Measurements from ENCODE around the gene SYNGR2. TPM values are rescaled to one million over a fixed set of nuclear protein-coding genes. Genes with fewer than 3 reads are reported as not detected.

The SYNGR2 gene
- total and polyA plus RNA-seq, 9 of the 15 experiments (the other 6 are each of a cell fraction or from before 2014, with no cell fraction given), result 1.4 to 173 (median 87.8) TPM

DNA sequence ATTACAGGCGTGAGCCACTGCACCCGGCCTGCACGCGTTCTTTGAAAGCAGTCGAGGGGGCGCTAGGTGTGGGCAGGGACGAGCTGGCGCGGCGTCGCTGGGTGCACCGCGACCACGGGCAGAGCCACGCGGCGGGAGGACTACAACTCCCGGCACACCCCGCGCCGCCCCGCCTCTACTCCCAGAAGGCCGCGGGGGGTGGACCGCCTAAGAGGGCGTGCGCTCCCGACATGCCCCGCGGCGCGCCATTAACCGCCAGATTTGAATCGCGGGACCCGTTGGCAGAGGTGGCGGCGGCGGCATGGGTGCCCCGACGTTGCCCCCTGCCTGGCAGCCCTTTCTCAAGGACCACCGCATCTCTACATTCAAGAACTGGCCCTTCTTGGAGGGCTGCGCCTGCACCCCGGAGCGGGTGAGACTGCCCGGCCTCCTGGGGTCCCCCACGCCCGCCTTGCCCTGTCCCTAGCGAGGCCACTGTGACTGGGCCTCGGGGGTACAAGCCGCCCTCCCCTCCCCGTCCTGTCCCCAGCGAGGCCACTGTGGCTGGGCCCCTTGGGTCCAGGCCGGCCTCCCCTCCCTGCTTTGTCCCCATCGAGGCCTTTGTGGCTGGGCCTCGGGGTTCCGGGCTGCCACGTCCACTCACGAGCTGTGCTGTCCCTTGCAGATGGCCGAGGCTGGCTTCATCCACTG, 45.8 kb downstream of the SYNGR2 start, which contains the start of gene BIRC5 (continued):
- no peak for TF ChIP-seq MTF1 (CRISPR knock-in tag; IDR thresholded peaks at IDR 0.05; ENCODE audit: borderline replicate concordance)
- peak; percentile 72; the same call in 1 of the 2 replicates for TF ChIP-seq ZNF584 (CRISPR knock-in tag; IDR thresholded peaks at IDR 0.05; ENCODE audit: low read depth)
- no peak for TF ChIP-seq POLR2AphosphoS2 (IDR thresholded peaks at IDR 0.05; ENCODE audit: low read length)
- TF ChIP-seq ARID3B (CRISPR knock-in tag; IDR thresholded peaks at IDR 0.05; ENCODE audit: borderline replicate concordance), result no peak
- no peak for TF ChIP-seq RBM25 (IDR thresholded peaks at IDR 0.05; ENCODE audit: low read depth, low read length, severe bottlenecking)
- TF ChIP-seq DDX20 (tag; IDR thresholded peaks at IDR 0.05; ENCODE audit: low read depth), result no peak
- TF ChIP-seq ERF (CRISPR knock-in tag; IDR thresholded peaks at IDR 0.05), result no peak
- TF ChIP-seq ZNF79 (CRISPR knock-in tag; IDR thresholded peaks at IDR 0.05; ENCODE audit: low read depth), result no peak
- peak; percentile 79 for TF ChIP-seq TBP (optimal IDR thresholded peaks at IDR 0.05; ENCODE audit: low read depth, low read length)
- TF ChIP-seq, protein P1, sequence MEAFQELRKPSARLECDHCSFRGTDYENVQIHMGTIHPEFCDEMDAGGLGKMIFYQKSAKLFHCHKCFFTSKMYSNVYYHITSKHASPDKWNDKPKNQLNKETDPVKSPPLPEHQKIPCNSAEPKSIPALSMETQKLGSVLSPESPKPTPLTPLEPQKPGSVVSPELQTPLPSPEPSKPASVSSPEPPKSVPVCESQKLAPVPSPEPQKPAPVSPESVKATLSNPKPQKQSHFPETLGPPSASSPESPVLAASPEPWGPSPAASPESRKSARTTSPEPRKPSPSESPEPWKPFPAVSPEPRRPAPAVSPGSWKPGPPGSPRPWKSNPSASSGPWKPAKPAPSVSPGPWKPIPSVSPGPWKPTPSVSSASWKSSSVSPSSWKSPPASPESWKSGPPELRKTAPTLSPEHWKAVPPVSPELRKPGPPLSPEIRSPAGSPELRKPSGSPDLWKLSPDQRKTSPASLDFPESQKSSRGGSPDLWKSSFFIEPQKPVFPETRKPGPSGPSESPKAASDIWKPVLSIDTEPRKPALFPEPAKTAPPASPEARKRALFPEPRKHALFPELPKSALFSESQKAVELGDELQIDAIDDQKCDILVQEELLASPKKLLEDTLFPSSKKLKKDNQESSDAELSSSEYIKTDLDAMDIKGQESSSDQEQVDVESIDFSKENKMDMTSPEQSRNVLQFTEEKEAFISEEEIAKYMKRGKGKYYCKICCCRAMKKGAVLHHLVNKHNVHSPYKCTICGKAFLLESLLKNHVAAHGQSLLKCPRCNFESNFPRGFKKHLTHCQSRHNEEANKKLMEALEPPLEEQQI (IDR thresholded peaks at IDR 0.05), result no peak
- TF ChIP-seq ZNF695 (CRISPR knock-in tag; IDR thresholded peaks at IDR 0.05), result no peak
- no peak for TF ChIP-seq NR4A1 (CRISPR knock-in tag; IDR thresholded peaks at IDR 0.05)
- TF ChIP-seq NR4A1 (tag; IDR thresholded peaks at IDR 0.05), result 0 out of 2 replicates have a peak, but pooled peaks have one; percentile 41
- no peak for TF ChIP-seq ZNF282 (CRISPR knock-in tag; IDR thresholded peaks at IDR 0.05)
- 0 out of 2 replicates have a peak, but pooled peaks have one; percentile 86 for TF ChIP-seq NR1H2 (CRISPR knock-in tag; IDR thresholded peaks at IDR 0.05)
- no peak for TF ChIP-seq BACH1 (tag; IDR thresholded peaks at IDR 0.05)
- TF ChIP-seq, protein P2, sequence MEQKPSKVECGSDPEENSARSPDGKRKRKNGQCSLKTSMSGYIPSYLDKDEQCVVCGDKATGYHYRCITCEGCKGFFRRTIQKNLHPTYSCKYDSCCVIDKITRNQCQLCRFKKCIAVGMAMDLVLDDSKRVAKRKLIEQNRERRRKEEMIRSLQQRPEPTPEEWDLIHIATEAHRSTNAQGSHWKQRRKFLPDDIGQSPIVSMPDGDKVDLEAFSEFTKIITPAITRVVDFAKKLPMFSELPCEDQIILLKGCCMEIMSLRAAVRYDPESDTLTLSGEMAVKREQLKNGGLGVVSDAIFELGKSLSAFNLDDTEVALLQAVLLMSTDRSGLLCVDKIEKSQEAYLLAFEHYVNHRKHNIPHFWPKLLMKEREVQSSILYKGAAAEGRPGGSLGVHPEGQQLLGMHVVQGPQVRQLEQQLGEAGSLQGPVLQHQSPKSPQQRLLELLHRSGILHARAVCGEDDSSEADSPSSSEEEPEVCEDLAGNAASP (IDR thresholded peaks at IDR 0.05), result no peak
- no peak for TF ChIP-seq ATF3 (IDR thresholded peaks at IDR 0.05)
- peak; percentile 78; the same call in 1 of the 2 replicates for TF ChIP-seq ATF3 (CRISPR knock-in tag; conservative IDR thresholded peaks at IDR 0.05)
- peak; percentile 97 for TF ChIP-seq HCFC1 (IDR thresholded peaks at IDR 0.05; ENCODE audit: low read depth, low read length)
- no peak for TF ChIP-seq EHMT2 (IDR thresholded peaks at IDR 0.05)
- TF ChIP-seq CBFA2T3 (IDR thresholded peaks at IDR 0.05), result no peak
- TF ChIP-seq POLR2B (IDR thresholded peaks at IDR 0.05; ENCODE audit: low read depth, partially characterized antibody), result peak; percentile 40
- TF ChIP-seq ZC3H4 (CRISPR knock-in tag; IDR thresholded peaks at IDR 0.05; ENCODE audit: borderline replicate concordance), result no peak

Data from K562 (cell line).